GM18505 (cell line): ENCODE data around the gene RMRP.

Source experiments
- ATAC-seq: cut with Tn5 transposase; IDR thresholded peaks from one replicate; pipeline ENCODE4 v1.9.1; 2021; ENCODE audit not compliant: unreplicated experiment
- POLR2A ChIP-seq: IDR thresholded peaks from 4 replicates; pipeline ENCODE4 v1.6.1; 2011; ENCODE audit warnings: borderline replicate concordance; ENCODE audit not compliant: insufficient read depth, insufficient read length; ENCODE audit errors: extremely low read depth

Gene RMRP

GRCh38 chr9:35657546-35658136, at the start of gene RMRP:
TSS of gene RMRP (minus strand) at chr9:35658019.
- no peak for TF ChIP-seq POLR2A
- peak; percentile 77 for ATAC-seq

- TF ChIP-seq POLR2A = no peak
- ATAC-seq = no peak
Observed at GRCh38 chr9:35706951-35707350, 49.1 kb upstream of the RMRP start.

- TF ChIP-seq POLR2A = no peak
- no peak for ATAC-seq
Observed at GRCh38 chr9:35705836-35706430, 48.1 kb upstream of the RMRP start.

GRCh38 chr9:35705372-35705771, 47.6 kb upstream of the RMRP start:
- no peak for TF ChIP-seq POLR2A
- ATAC-seq = no peak

GRCh38 chr9:35703906-35704672, 46.3 kb upstream of the RMRP start:
- ATAC-seq = no peak
- no peak for TF ChIP-seq POLR2A

GRCh38 chr9:35702696-35703095, 44.9 kb upstream of the RMRP start:
- TF ChIP-seq POLR2A = no peak
- ATAC-seq = no peak

DNA sequence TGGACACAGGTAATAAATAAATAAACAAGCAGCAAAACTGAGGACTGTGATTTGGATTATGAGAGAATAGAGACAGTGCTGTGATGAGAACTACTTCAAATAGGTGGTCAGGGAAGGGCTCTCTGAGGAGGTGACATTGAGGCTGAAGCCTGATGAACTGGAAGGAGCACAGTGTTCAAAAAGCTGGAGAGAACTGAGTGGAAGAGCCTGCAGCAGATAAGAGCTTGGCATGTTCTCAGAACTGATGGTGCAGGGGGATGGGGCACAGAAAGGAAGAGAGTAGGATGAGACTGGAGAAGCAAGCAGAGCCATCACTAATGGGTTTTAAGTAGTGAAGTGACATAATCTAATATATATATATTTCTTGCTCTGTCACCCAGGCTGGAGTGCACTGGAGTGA, 43.1 kb upstream of the RMRP start:
- no peak for ATAC-seq
- TF ChIP-seq POLR2A = no peak

- TF ChIP-seq POLR2A = no peak
- ATAC-seq = no peak
Observed at GRCh38 chr9:35700031-35700430, 42.2 kb upstream of the RMRP start.

GRCh38 chr9:35698231-35698630, 40.4 kb upstream of the RMRP start:
- no peak for ATAC-seq
- TF ChIP-seq POLR2A = no peak

- no peak for ATAC-seq
- TF ChIP-seq POLR2A = no peak
Observed at GRCh38 chr9:35697486-35697885, 39.7 kb upstream of the RMRP start.

DNA sequence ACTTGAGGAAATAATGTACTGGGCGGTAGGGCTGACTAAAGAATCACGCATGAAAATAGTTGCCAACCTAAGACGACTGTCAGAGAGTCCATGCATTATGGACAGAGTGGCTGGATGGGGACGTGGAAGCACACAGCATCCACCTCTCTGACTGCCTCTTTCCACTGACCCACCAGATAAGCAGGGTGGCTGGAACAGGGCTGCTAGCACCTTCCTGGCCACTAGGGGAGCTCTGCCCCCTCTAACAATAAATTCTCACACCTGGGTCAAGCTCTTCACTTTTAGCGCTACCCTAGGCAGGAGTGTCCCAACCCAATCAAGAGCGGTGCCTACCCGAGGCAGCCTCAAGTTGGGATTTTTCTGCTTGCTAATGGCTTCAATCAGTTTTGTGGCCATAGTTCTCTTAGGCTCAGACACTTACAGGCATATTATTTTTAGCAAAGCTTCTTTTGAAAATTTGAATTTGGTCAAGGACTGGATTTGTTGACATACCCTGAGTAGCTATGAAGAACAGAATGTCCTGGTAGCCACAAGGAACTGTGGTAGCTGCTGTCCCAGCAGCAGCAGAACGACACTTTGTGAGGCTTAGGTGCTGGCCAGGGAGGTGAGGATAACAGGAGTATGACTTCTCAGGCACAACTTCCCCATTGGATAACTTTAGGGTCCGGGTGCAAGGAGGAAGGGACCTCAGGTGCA, 38.8 kb upstream of the RMRP start:
- ATAC-seq = no peak
- no peak for TF ChIP-seq POLR2A

- no peak for TF ChIP-seq POLR2A
- no peak for ATAC-seq
Observed at GRCh38 chr9:35695943-35696401, 38.2 kb upstream of the RMRP start.

DNA sequence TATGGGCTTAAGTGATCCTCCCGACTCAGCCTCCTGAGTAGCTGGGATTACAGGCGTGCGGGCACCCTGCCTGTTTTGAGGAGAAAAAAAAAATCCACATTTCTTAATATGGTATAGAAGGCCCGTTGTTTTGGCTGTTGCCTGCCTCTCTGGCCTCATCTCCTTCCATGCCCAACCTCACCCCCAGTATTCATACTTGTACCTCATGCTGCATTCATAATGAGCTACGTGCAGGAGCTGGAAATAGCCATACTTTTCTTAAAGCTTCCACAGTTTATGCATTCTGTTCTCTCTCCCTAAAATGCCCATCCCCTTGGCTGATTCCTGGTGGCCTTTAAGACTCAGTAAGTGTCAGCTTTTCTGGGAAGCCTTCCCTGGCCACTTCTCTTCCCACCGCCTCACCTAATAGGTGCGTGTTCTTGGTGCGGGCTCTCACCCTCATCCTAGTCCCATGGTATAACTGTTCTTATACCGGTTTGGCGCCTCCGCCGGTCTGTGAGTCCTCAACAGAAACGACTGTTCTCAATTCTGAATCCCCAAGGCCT, 34.0 kb upstream of the RMRP start:
- no peak for TF ChIP-seq POLR2A
- no peak for ATAC-seq
